HepG2 (cell line): Measurements from ENCODE around the gene TRIO.

Experiments
- GABPB1 ChIP-seq: IDR thresholded peaks from 2 replicates; pipeline ENCODE4 v1.6.1; 2016; ENCODE audit warnings: mild to moderate bottlenecking, missing genetic modification reagents, moderate library complexity, missing compliant biosample characterization
- POGZ ChIP-seq: sonication (generic); formaldehyde crosslinking; IDR thresholded peaks from 2 replicates; pipeline ENCODE4 v1.4.0; 2020; ENCODE audit warnings: mild to moderate bottlenecking, missing genetic modification reagents
- ZNF12 ChIP-seq: sonication (generic); formaldehyde crosslinking; IDR thresholded peaks from 2 replicates; pipeline ENCODE4 v1.5.0; 2020; ENCODE audit warnings: missing genetic modification reagents
- TF ChIP-seq, protein P1 (sequence below): sonication (generic); formaldehyde crosslinking; IDR thresholded peaks from 2 replicates; pipeline ENCODE4 v1.8.1; 2023; ENCODE audit warnings: missing genetic modification reagents, mild to moderate bottlenecking, borderline replicate concordance
- TF ChIP-seq, protein P2 (sequence below): conservative IDR thresholded peaks from 2 replicates; pipeline ENCODE4 v1.6.1; 2018; ENCODE audit warnings: missing genetic modification reagents

GRCh38 chr5:14379739-14380497 is 236.8 kb downstream of the TRIO start:
- no peak for TF ChIP-seq GABPB1 (CRISPR knock-in tag)
- TF ChIP-seq, protein P1, sequence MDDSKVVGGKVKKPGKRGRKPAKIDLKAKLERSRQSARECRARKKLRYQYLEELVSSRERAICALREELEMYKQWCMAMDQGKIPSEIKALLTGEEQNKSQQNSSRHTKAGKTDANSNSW (CRISPR knock-in tag): no peak
- TF ChIP-seq, protein P2, sequence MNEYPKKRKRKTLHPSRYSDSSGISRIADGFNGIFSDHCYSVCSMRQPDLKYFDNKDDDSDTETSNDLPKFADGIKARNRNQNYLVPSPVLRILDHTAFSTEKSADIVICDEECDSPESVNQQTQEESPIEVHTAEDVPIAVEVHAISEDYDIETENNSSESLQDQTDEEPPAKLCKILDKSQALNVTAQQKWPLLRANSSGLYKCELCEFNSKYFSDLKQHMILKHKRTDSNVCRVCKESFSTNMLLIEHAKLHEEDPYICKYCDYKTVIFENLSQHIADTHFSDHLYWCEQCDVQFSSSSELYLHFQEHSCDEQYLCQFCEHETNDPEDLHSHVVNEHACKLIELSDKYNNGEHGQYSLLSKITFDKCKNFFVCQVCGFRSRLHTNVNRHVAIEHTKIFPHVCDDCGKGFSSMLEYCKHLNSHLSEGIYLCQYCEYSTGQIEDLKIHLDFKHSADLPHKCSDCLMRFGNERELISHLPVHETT (CRISPR knock-in tag): no peak
- TF ChIP-seq POGZ (CRISPR knock-in tag): no peak
- TF ChIP-seq ZNF12 (CRISPR knock-in tag): no peak
